Measurements from ENCODE around the gene ALOXE3.

GRCh38 chr17:8138672-8139371 is 20.5 kb upstream of the ALOXE3 start:
- no peak for TF ChIP-seq GATA3 (IDR thresholded peaks at IDR 0.05; ENCODE audit: low read depth, low read length)
- TF ChIP-seq GATA2 (IDR thresholded peaks at IDR 0.05; ENCODE audit: low read depth, low read length), result no peak

All from SH-SY5Y (cell line).